Measurements from ENCODE around the gene WNT5A.

WNT5A gene

DNA sequence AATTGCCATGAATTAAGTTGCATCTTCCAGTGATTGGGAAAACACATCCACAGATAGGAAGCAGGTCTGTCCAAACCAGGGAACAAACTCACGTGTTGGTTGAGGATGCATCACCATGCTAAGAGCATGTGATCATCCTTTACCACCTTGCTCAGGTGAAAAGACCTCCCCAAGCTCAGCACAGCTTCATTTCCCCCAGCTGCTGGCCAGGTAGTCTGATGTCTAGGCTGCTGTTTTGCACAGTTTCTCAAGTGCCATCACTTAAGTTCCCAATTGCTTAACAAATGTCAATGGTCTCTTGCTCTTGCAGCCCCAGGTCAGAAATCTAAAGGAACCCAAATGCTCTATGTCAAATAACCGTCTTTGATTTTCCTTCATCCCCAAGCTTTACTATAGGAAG, 34.2 kb downstream of the WNT5A start:
- peaks cover 5% of the 10 kb centered on the region for H3K4me1 Mint-ChIP-seq
- TF ChIP-seq, protein P1, sequence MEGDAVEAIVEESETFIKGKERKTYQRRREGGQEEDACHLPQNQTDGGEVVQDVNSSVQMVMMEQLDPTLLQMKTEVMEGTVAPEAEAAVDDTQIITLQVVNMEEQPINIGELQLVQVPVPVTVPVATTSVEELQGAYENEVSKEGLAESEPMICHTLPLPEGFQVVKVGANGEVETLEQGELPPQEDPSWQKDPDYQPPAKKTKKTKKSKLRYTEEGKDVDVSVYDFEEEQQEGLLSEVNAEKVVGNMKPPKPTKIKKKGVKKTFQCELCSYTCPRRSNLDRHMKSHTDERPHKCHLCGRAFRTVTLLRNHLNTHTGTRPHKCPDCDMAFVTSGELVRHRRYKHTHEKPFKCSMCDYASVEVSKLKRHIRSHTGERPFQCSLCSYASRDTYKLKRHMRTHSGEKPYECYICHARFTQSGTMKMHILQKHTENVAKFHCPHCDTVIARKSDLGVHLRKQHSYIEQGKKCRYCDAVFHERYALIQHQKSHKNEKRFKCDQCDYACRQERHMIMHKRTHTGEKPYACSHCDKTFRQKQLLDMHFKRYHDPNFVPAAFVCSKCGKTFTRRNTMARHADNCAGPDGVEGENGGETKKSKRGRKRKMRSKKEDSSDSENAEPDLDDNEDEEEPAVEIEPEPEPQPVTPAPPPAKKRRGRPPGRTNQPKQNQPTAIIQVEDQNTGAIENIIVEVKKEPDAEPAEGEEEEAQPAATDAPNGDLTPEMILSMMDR (IDR thresholded peaks at IDR 0.05; ENCODE audit: unreplicated experiment in 3 of 3): no peak

DNA sequence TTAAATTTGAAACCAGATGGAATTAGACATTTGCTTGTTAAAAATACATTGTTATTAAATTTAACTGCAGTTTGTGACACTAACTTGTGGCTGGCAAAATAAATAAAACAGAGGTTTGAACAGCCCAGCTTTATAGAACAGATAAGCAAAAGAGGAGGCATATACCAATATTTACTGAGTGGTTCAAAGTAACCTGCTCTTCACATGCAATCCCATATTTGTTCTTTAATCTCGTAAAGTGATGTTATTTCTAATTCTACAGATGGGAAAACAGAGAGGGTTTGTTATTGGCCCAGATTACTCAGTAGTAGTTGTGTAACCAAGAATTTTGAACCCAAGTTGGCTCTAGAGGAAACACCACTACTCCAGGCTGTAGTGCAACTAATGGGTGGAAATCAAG, 37.6 kb downstream of the WNT5A start:
- no peak overlapping the region for H3K27ac Mint-ChIP-seq
- H3K4me3 Mint-ChIP-seq: no peak overlapping the region
- peaks cover 18% of the 10 kb centered on the region for H3K4me1 Mint-ChIP-seq
- TF ChIP-seq, protein P1 (IDR thresholded peaks at IDR 0.05; ENCODE audit: unreplicated experiment in 3 of 3): no peak
- H3K36me3 Mint-ChIP-seq (ENCODE audit: low read depth): no peaks in the 10 kb centered on the region
- no peaks in the 10 kb centered on the region for H3K9me3 Mint-ChIP-seq
- H3K27me3 Mint-ChIP-seq (ENCODE audit: low read depth): peaks cover 18% of the 10 kb centered on the region

More for the DNA sequence above, 34.2 kb downstream of the WNT5A start:
- no peaks in the 10 kb centered on the region for H3K36me3 Mint-ChIP-seq (ENCODE audit: low read depth)
- H3K27me3 Mint-ChIP-seq (ENCODE audit: low read depth): peaks cover 9% of the 10 kb centered on the region
- H3K9me3 Mint-ChIP-seq: no peaks in the 10 kb centered on the region
- no peak overlapping the region for H3K4me3 Mint-ChIP-seq
- H3K27ac Mint-ChIP-seq: no peak overlapping the region

DNA sequence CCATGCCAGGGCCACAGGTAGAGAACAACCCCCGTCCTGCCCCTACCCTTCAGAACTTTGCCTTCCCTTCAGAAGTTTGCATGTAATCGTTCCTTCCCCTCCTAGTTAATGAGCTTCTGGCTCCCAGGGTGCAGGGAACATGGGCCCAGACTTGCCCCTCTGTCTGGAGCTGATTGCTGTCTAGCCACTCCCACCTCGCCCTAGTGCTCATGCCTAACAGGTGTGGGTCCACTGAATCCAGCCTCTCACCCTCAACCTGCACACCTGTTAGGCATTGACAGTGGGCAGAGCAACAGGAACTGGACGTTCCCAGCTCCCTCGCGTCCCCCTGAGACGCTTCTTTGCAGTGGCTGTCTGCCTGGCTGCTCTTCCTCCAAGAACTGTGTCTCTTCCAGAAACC, 40.3 kb downstream of the WNT5A start:
- Mint-ChIP-seq H3K36me3 (ENCODE audit: low read depth) (no peaks in the 10 kb centered on the region), H3K27ac (peak overlapping the region; percentile 88 to 96 (median 94)), H3K4me1 (peaks cover 13% of the 10 kb centered on the region), H3K4me3 (peak overlapping the region in 1 of 3 experiments; percentile 7), H3K9me3 (no peaks in the 10 kb centered on the region), H3K27me3 (ENCODE audit: low read depth) (peaks cover 23% of the 10 kb centered on the region)
- TF ChIP-seq, protein P1 (IDR thresholded peaks at IDR 0.05; ENCODE audit: unreplicated experiment in 3 of 3): no peak

DNA sequence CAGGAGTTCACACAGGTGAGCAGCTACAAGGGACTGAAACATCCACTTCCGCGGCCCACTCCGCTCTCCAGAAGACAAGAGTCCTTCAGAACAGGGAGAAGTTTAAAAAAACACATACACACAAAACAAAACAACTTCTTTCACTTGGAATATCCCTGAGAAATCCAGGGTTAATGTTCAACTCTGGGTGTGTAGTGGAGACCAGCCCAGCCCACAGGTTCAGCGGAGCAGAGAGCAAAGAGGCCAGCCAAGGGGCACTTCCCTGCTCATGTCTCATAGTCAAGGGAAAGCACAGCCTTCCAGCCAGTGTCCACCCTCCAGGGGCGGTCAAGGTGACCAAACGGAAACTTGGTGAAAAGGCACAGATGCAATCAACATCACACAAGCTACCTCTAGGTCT, 41.6 kb downstream of the WNT5A start:
- Mint-ChIP-seq H3K27ac (peak overlapping the region; percentile 94 to 98 (median 97)), H3K4me3 (peak overlapping the region in 2 of 3 experiments; percentile 45 to 52), H3K27me3 (ENCODE audit: low read depth) (peaks cover 19% of the 10 kb centered on the region), H3K36me3 (ENCODE audit: low read depth) (no peaks in the 10 kb centered on the region), H3K4me1 (peaks cover 13% of the 10 kb centered on the region), H3K9me3 (no peaks in the 10 kb centered on the region)
- TF ChIP-seq, protein P1 (IDR thresholded peaks at IDR 0.05; ENCODE audit: unreplicated experiment in 3 of 3): no peak

DNA sequence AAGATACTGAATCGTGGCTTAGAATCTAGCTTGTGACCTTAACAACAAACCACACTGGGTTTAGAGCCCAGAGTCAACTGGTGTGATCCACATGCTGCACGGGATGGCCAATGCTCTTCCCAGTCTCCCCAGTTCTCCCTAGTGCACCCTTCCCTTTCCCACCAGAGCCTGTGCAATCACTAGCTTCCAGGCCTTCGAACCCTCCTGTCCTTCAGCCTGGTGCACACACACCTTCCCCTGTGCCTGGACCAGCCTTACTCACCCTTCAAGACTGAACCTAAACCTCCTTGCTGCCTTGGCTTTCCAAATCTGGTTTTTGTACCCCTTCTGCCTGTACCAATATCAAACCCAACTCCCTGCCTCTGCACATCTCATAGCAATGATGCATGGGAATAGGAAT, 43.8 kb downstream of the WNT5A start:
- Mint-ChIP-seq H3K4me1 (peaks cover 13% of the 10 kb centered on the region), H3K4me3 (no peak overlapping the region), H3K27ac (no peak overlapping the region), H3K9me3 (no peaks in the 10 kb centered on the region), H3K27me3 (ENCODE audit: low read depth) (peaks cover 23% of the 10 kb centered on the region), H3K36me3 (ENCODE audit: low read depth) (no peaks in the 10 kb centered on the region)
- TF ChIP-seq, protein P1 (IDR thresholded peaks at IDR 0.05; ENCODE audit: unreplicated experiment in 3 of 3): no peak

DNA sequence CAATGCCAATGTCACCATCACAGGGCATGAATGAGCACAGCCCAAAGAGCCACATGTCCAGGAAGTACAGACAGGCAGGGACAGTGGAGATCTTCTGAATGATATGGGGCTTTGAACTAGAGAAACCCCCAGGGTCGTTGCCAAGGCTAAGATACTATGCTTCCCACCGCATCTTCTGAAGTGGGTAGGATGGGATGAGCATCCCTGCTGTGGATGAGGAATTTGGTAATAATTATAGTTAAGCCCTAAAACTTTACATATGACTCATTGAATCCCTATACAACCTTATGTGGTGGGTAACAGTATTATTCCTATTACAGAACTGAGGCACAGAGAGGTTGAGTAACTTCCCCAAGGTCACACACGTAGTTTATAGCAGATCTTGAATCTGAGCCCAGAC, 44.2 kb downstream of the WNT5A start:
- Mint-ChIP-seq H3K4me3 (no peak overlapping the region), H3K4me1 (peaks cover 13% of the 10 kb centered on the region), H3K27me3 (ENCODE audit: low read depth) (peaks cover 27% of the 10 kb centered on the region), H3K27ac (no peak overlapping the region), H3K9me3 (no peaks in the 10 kb centered on the region), H3K36me3 (ENCODE audit: low read depth) (no peaks in the 10 kb centered on the region)
- TF ChIP-seq, protein P1 (IDR thresholded peaks at IDR 0.05; ENCODE audit: unreplicated experiment in 3 of 3): no peak

All from nephron (organoid).